PC-3 (cell line): ENCODE results near the gene ANKRD45.

ENCODE experiments used
- EZH2 ChIP-seq: fragments of 300-600 bp; sonication (generic); IDR thresholded peaks from one replicate; pipeline ENCODE4 v1.6.1; 2017; ENCODE audit warnings: antibody characterized with exemption, mild to moderate bottlenecking, low read length; ENCODE audit not compliant: unreplicated experiment
- EZH2phosphoT487 ChIP-seq: fragments of 300-600 bp; sonication (generic); IDR thresholded peaks from 2 replicates; pipeline ENCODE4 v1.6.1; 2018; ENCODE audit warnings: mild to moderate bottlenecking, antibody characterized with exemption, low read length, borderline replicate concordance
- TF ChIP-seq, protein P1 (sequence below): fragments of 300-600 bp; sonication (generic); conservative IDR thresholded peaks from 2 replicates; pipeline ENCODE4 v1.5.1; 2017; ENCODE audit warnings: antibody characterized with exemption, low read depth, mild to moderate bottlenecking, low read length

DNA sequence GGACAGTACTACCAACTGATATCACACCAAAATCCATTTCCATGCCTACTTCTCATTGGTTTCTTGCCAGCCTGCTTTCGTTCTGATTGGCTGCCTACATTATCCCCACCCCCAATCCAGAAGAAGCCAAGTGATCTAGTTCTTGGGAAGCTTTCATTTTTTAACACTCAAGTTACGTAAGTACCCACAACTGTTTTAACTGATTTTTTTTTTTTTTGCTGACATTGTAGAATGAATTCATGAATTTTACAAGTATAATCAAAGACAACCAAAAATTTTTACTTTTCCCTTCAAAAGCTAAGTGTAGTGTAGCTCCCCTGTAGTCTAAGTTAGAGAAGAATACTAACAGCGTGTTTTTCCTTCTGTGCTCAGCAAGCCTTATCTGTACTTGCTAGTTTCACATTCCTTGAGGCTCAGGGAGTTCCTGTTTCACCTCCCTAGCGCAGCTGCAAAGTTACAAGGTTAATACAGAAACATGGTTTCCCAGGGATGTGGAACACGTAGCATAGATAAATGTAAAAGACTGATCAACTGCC is 66.5 kb downstream of the ANKRD45 start, which contains the start of gene SLC9C2:
- TF ChIP-seq, protein P1, sequence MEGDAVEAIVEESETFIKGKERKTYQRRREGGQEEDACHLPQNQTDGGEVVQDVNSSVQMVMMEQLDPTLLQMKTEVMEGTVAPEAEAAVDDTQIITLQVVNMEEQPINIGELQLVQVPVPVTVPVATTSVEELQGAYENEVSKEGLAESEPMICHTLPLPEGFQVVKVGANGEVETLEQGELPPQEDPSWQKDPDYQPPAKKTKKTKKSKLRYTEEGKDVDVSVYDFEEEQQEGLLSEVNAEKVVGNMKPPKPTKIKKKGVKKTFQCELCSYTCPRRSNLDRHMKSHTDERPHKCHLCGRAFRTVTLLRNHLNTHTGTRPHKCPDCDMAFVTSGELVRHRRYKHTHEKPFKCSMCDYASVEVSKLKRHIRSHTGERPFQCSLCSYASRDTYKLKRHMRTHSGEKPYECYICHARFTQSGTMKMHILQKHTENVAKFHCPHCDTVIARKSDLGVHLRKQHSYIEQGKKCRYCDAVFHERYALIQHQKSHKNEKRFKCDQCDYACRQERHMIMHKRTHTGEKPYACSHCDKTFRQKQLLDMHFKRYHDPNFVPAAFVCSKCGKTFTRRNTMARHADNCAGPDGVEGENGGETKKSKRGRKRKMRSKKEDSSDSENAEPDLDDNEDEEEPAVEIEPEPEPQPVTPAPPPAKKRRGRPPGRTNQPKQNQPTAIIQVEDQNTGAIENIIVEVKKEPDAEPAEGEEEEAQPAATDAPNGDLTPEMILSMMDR, result no peak
- TF ChIP-seq EZH2, result no peak
- no peak for TF ChIP-seq EZH2phosphoT487
